GM21528 (cell line): ENCODE data around the gene FSD1L.
"Not testable (repeated sequence)": the region's sequence is repeated elsewhere in the genome, so short reads cannot be mapped to it uniquely, and the experiment has no call there.

Experiments
- ATAC-seq: cut with Tn5 transposase; IDR thresholded peaks from one replicate; pipeline ENCODE4 v1.9.1; 2021; ENCODE audit warnings: mild to moderate bottlenecking, moderate library complexity; ENCODE audit not compliant: unreplicated experiment, low FRiP score

The FSD1L gene

GRCh38 chr9:105475302-105475701 lies 27.5 kb downstream of the FSD1L start:
- no peak for ATAC-seq

DNA sequence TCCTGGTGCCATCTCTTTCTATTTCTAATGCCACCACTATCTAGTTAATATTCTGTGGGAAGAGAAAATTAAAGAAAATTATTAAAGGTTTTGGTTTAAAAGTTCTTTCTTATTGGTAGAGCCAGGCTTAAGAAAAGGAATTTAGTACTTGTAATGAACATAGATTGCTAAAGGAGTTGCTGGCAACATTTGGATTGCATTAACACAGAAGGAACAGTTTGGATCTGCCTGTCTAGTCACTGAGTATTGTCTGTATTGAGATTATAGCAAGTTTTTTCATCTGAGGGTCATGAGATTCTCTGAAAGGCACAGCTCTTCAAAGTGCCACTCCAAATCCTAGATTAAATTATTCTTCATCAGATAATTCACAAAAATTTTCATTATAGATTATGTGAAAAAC lies 32.0 kb downstream of the FSD1L start:
- no peak for ATAC-seq

DNA sequence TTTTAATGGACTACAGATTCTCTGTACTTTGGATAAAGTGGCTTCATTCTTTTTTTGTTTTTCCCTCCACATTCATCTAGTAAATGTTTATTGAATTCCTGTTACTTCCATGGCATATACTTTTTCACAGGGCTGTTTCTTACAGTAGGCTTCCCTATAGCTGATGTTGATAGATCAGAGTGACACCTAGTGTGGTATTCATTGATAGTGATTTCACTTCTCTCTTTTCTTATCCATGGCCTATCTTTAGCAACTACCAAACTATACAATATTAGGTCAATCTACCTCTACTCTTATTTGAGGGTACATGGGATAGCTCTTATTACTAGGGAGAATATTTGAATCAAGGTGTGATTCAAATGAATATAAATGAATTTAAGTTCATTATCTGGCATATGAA lies 35.8 kb downstream of the FSD1L start:
- ATAC-seq, result no peak

DNA sequence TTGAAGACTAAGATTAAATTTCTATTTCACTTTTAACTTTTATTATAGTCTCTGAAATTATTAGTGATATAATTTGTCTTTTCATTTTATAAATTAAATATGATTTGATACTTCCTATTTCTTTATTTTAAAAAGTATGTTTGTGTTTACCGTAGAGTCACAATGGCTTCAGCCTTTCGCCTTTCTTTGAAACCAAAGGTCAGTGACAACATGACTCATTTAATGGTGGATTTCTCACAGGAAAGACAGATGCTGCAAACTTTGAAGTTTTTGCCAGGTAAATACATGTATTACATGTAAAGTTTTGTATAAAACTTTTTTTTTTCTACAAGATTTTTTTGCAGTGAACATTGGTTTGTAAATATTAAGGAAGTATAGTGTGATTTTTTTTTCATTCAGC lies 36.4 kb downstream of the FSD1L start:
- no peak for ATAC-seq

DNA sequence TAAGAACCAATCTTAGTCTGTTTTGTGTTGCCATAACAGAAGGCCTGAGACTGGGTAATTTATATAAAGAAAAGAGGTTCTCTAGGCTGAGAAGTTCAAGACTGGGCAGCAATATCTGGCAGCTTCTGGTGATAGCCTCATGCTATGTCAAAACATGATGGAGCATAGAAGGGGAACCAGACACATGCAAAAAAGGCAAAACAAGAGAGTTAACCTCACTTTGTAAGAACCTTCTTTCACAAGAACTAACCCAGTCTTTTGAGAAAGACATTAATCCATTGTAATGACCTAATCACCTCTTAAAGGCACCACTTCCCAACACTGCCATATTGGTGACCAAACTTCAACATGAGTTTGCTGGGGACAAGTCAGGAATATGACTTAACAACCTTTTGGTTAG lies 37.3 kb downstream of the FSD1L start:
- no peak for ATAC-seq

GRCh38 chr9:105496826-105497225 lies 49.0 kb downstream of the FSD1L start:
- ATAC-seq, result no peak

DNA sequence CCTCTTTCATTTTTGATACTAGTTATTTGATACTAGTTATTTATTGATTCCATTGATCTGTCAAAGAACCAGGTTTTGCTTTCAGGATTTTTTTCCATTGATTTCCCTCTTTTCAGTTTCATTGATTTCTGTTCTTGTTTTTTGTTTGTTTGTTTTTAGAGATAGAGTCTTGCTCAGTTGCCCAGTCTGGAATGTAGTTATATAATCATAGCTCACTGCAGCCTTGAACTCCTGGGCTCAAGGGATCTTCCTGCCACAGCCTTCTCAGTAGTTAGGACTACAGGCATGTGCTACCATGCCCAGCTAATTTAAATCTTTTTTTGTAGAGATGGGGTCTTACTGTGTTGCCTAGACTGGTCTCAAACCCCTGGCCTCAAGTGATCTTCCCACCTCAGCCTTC lies 49.9 kb downstream of the FSD1L start:
- ATAC-seq, result no peak

GRCh38 chr9:105500108-105500766 lies 52.4 kb downstream of the FSD1L start:
- peak; percentile 89 for ATAC-seq

DNA sequence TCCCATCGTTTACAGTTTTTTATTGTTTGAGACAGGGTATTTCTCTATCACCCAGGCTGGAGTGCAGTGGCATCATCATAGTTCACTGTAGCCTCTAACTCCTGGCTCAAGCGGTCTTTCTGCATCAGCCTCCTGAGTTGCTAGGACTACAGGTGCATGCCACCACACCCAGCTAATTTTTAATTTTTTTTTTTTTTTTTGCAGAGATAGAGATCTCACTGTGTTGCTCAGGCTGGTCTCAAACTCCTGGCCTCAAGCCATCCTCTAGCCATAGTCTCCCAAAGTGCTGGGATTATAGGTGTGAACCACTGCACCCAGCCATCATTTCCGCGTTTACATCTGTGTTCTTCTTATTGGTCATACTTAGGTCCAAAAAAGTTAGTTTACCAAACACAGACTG lies 53.6 kb downstream of the FSD1L start:
- ATAC-seq, result no peak

GRCh38 chr9:105502276-105502675 lies 54.4 kb downstream of the FSD1L start:
- ATAC-seq, result no peak

- ATAC-seq, result no peak
Measured at GRCh38 chr9:105503881-105504280, 56.0 kb downstream of the FSD1L start.

- ATAC-seq, result no peak
Measured at GRCh38 chr9:105507096-105507790, 59.4 kb downstream of the FSD1L start.

GRCh38 chr9:105508530-105508929 lies 60.7 kb downstream of the FSD1L start:
- no peak for ATAC-seq

- ATAC-seq, result no peak
Measured at GRCh38 chr9:105510024-105510423, 62.2 kb downstream of the FSD1L start.

DNA sequence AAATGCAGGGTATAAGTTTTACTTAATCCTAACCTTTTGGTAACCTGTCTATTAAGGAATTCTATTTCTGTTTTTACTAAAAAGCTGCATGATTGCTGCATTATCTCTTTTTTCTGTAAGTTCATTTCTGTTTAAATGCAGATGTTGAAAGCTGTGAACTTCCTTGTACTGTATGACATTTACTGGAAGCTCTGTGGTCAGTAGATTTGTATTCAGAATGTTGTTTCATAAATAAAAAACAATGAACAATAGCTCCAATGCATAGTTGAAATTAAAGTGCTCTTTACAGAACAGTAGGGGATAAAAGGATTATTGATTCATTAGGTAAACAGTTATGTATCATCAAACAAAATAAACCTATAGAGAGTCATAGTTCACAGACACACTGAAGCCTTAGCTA lies 63.6 kb downstream of the FSD1L start:
- no peak for ATAC-seq

GRCh38 chr9:105515811-105516413 lies 68.1 kb downstream of the FSD1L start:
- ATAC-seq, result no peak

DNA sequence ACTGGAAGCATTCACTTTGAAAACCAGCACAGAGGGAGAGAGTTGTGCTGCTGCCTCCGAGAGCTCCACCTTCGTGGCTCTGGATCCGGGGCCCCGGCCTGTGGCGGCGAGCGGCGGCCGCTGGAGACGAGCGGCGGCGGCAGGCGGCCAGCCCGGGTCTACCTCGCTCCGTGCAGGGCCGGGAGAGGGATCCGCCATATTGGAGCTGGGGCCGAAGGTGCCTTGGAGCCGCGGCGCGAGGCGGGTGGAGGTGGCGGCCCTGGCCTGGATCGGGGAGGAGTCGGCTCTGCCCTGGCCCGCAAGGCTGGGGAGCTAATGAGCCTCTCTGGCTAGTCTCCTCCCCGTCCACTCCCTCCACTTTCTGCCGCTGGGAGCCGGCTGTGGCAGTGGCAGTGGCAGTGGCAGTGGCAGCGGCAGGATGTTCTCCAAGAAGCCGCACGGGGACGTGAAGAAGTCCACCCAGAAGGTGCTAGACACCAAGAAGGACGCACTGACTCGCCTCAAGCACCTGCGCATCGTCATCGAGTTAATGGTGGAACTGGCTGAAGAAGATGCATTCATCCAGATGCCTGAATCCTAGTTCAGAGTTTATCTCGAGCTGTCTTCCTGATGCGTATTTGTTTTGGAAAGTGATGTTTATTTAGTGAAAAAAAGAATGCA lies 72.0 kb downstream of the FSD1L start:
- not testable (repeated sequence) for ATAC-seq

GRCh38 chr9:105520992-105521391 lies 73.2 kb downstream of the FSD1L start:
- ATAC-seq, result not testable (repeated sequence)

- peak; percentile 84 for ATAC-seq
Measured at GRCh38 chr9:105522618-105523385, 75.0 kb downstream of the FSD1L start.

- no peak for ATAC-seq
Measured at GRCh38 chr9:105531530-105531929, 83.7 kb downstream of the FSD1L start.
